NCI-H128 (cell line): Measurements from ENCODE around the gene MYO18A.

Experiments
- DNase-seq: peaks from one replicate; lab custom pipeline; 2025; ENCODE audit not compliant: unreplicated experiment; lab: John Stamatoyannopoulos, UW

MYO18A gene

DNA sequence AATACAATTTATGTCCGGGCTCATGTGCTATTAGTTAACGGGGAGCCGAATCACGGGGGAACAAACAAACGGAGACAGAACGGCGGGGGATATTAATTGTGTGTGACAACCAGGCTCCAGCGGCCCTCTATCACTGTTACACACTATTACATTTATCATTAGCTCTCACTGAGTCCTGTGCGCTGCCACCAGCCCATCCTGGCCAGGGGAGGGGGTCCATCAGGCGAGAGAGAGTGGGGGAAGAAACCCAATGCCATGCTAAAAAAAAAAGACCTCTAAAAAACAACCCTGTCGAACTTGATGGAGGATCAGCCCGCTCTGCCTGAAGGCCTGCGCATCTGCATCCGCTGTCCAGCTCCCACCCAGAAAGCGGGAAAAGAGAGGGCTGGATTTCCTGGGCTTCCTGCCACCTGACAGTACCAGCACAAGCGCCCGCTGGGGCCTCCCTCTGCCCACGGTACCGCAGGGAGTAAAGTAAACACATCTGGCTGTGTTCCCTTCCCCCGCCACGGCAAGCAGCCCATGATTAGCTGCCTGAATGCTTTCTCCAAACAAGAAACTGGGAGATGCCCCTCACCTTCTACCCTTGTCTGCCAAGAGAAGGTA lies 95.6 kb downstream of the MYO18A start:
- DNase-seq, result peak; percentile 15

DNA sequence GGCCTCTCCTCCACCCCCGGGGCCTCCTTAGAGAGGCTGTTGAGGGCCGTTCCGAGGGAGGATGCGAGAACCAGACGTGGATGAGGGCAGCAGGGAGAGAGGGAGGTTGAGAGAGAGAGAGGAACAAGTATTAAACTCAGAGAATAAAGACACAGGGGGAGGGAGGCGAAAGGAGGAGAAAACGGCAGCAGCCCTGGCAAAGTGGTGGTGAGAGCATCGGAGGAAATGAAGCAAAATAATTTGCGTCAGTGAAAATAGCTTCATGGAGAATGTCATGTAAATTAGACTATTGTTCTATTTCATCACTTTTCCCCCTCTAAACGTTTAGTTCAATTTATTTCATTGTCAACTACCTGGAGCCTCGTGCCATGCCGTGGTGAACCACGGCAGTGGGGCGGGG lies 99.2 kb downstream of the MYO18A start:
- DNase-seq, result no peak

- no peak for DNase-seq
Observed at GRCh38 chr17:29080323-29080722, 99.9 kb downstream of the MYO18A start.

DNA sequence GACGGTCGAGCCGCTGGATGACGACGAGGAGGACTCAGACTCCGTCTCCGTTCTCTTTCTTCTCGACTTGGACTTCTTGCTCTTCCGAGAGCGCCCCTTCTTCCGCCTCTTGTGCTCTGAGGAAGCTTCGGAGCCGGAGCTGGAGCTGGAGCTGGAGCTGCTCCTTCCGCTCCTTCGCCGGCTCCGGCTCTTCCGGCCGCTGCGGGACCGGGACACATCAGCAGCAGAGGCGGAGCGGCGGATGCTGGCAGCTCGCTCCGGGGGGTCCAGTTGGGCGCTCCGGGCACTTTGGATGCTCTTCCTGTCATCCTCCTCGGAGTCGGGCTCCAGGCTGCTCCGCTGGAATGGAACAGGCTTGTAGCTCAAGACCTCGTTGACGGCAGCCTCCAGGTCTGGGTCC lies 100.3 kb downstream of the MYO18A start:
- no peak for DNase-seq

DNA sequence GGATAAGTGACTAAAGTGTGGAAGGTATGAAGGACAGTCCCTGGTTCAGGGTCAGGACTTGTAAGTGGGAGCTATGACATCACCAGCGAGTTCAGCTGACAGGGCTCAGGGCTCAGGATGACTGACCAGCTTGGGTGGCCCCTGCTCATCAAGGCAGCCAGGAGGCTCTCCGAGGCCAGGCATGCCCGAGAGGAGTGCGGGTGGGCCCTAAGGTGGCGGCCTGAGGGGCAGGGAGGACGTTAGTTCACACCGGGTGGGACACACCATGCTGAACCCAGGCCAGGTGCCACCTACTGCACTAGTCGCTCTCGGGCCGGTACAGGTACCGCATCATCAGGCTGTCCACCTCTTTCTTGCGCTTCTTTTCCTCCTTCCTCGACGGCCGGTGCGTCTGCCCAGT lies 100.8 kb downstream of the MYO18A start:
- DNase-seq, result no peak

GRCh38 chr17:29078183-29079045 lies 101.8 kb downstream of the MYO18A start:
- DNase-seq, result no peak

DNA sequence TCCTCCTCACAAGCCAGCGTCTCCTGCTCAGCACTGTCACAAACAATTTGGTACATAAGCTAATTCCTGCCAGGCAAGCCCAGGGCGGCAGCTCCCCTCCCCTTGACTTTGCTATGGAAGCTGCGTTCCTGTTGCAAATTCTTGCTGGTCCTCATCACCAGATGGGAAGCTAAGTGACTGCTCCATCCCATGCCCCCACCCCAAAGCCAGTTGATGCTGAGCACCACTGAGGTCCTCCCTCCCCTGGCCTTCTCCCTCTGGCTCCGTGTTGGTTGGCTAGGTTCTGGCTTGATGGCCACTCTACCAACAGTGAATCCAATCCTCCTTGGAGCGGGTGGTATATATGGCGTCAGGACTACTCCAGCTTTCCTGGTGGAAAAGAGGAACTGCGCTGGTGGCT lies 102.9 kb downstream of the MYO18A start:
- DNase-seq, result no peak

GRCh38 chr17:29076722-29077121 lies 103.5 kb downstream of the MYO18A start:
- DNase-seq, result no peak

- DNase-seq, result no peak
Observed at GRCh38 chr17:29076087-29076486, 104.1 kb downstream of the MYO18A start.

DNA sequence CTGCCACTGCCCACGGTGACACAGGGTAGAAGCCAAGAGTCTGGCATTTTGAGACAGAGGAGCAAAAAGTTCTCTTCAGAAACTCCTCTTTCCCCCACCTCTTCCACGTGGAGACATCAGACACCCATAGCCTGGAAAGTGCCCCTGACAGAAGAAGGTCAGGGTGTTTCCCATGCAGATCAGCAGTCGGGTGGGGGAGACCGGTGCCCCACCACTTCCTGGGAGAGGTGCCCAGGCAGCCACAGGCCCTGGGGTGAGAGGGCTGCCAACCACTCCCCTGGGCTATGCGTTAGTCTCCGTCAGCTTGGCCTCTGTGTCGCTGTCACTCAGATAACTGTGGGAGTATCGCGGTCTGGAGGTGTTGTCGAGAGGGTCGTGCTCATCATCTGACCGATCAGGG lies 105.7 kb downstream of the MYO18A start:
- no peak for DNase-seq

- DNase-seq, result no peak
Observed at GRCh38 chr17:29073520-29073919, 106.7 kb downstream of the MYO18A start.

- no peak for DNase-seq
Observed at GRCh38 chr17:29073045-29073444, 107.2 kb downstream of the MYO18A start.

DNA sequence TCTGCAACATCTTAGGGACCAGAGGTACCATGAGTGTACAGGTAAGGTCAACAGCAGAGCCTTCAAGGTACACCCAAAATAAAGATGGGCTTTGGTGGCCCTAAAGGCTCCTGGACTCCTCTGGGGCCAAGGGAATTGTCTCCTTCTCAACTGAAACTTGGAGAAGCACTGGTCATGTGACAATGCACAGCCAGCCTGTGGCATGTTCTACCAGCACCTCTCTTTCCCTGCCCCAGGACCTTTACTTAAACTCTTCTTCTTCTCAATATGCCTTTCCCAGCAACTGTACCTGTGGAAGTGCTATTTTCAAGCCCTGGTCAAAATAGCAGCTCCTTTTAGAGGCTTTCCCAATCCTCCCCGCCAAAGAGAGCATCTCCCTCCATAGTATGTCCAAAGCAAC lies 108.9 kb downstream of the MYO18A start:
- DNase-seq, result no peak

DNA sequence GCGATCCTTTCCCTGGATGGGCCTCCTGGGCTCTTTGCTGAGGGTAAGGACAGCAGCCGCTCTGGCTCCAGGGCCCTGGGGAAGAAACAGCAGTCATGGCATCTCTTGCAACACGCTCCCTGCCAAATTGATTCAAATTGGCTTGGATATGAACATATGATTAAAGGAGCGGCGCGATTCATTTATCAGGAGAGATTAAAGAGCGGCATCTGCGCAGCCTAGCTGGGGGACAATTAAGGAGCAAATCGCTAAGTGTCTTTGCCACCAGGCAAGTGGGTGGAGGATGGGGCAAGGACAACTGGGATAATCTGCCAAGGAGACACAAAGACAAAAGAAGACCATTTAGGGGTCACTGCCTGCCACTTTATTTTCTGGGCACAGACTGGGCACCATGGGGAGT lies 109.4 kb downstream of the MYO18A start:
- DNase-seq, result no peak

DNA sequence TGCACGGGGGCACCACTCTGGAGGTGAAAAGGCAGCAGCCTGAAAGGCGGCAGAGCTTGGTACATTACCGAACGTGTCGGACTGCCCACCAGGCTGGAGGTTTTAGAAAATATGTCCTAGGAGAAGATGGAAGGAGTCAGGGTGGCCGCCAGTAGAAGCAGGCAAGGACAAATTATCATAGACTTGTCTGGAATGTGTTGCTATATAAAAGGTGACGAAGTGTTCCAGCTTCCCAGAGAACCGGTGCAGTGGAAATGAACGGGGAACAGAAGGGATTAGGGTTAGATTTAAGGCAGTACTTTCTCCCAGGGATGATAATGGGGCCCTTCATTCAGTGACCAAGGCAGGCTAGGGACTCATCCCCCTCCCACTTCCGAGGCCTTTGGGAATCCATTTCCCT lies 109.9 kb downstream of the MYO18A start:
- DNase-seq, result no peak

- DNase-seq, result no peak
Observed at GRCh38 chr17:29069526-29070041, 110.6 kb downstream of the MYO18A start.

DNA sequence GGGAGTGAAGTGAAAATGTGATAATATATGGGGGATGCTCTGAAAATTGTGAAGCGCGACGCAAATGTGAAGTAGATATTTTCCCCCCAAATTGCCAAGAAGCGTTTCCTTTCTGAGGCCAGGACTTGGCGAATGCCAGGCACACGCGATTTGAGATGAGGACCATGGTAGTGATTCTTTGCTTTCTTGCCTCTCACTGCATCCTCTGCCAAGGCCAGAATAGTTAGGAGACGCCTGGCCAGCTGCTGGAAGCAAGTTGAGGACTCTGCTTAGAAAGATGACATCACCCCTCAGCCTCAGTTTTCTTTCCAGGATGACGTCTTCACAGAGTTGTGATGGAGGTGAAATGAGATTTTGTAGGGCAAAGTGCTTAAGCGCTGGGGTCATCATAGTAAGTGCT lies 111.4 kb downstream of the MYO18A start:
- DNase-seq, result no peak

DNA sequence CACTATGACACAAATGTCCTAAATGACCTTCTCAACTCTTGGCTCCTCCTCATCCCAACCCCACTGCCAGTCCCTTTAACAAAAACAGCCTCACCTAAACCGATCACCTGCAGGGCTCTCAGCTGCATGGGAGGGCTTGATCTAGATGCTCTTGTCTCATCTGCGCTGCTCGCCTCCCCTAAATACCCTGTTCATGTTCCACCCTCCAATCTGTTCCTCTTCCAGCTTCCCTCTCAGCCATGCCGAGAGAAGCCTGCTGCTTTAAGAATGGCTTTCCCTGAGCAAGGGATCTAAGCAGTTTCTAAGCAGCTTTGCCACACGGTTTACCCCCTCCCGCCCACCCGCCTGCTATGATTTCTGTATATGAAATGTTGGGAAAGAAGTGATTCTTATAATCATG lies 113.6 kb downstream of the MYO18A start:
- no peak for DNase-seq

DNA sequence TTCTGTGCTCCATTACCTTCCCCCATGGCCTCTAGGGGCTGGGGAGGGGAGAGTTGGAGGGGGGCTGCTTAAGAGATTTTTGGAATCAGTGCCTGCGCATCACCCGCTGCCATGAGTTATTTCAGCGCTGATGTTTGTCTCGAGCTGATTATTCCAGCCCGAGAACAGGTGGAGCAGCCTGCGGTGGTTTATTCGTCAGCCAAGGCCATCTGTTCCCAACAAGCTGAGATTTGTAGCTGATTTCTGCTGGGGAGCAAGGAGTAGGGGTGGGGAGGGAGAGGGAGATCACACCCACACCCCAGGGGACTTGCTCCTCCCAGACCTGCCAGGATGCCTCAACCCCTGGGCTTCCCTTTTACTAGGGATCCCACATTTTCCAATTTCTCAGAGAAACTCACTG lies 114.2 kb downstream of the MYO18A start:
- DNase-seq, result no peak

DNA sequence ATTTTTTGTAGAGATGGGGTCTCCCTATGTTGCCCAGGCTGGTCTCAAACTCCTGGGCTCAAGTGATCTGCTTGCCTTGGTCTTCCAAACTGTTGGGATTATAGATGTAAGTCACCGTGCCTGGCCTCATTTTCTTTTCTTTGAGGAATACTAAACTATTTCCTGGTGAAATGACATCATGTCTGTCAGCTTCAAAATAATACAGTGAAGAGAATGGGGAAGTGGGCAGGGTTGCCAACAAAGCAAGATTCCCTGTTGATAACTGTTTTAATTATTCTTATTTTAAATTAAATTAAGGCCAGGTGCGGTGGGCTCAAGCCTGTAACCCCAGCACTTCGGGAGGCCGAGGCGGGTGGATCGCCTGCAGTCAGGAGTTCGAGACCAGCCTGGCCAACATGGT lies 116.2 kb downstream of the MYO18A start:
- no peak for DNase-seq

DNA sequence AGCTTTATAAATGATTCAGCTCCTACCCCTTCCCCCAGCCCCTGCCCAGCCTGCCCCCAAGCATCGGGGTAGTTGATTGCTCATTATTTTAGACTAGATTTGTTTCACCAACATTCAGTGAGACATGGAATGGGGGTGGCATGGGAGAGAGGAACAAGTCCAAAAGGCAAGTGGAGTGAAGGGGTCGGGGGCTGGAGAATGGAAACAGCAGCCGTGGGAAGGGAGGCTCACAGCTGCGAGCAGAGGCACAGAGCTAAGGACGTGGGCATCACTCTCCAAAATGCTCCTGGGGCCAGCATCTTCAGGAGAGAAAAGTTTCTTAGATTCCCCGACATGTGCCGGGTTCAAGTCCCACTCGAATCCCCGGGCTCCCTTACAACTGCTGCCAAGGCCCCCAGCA lies 118.0 kb downstream of the MYO18A start:
- DNase-seq, result no peak

DNA sequence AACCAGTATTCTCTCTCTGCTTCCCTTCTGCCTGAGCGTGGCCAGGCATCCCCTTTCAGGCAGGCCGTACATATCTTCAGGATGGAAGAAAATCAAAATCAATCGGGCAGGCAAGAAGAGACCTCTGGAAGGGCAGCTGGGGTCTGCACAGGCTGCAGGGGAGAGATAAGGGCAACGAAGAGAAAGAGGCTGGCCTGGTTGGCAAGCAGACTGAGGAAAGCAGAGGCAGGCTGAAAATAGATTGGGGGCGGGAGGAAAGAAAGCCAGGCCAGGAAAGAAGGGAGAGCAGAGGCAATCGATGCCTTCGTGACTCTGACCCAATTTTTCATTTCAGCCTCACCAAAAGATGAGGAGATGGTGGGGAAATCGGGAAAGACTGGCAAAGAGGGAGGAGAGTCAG lies 119.2 kb downstream of the MYO18A start:
- no peak for DNase-seq

DNA sequence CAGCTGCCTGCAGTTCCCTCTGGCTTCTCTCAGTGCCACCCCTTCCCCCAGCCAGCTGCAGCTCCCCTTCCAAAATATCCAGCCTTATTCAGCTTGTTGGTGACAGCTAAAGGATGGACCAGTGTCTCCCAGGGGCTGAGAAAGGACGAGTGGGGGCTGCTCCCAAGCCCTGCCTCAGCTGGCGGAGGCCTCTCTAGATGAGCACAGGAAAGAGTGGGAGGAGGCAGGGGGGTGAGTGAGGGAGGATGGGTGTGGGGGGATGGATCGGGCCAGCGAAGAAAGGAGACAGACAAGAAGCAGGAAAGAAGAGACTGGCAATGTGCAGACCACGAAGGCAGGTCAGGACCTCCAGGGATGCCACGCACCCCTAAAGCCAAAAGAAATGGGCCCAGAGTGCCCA lies 119.7 kb downstream of the MYO18A start:
- DNase-seq, result no peak
